Stimulated activated CD4-positive, alpha-beta T cell treated with anti-CD3 and anti-CD28 coated beads, Interleukin-2, amount 100 ng/mL, for 48 hours (primary cell): Measurements from ENCODE around the gene TIMP2.
"Not testable (repeated sequence)": the region's sequence is repeated elsewhere in the genome, so short reads cannot be mapped to it uniquely, and the experiment has no call there.

Source experiments
- DNase-seq, 2 donors: peaks; one replicate each; pipeline ENCODE4 v3.0.0-alpha.2; 2020

TIMP2 gene

GRCh38 chr17:78953356-78954350 lies 28.5 kb upstream of the TIMP2 start:
- DNase-seq = no peak

- DNase-seq = no peak
These were observed 27.5 kb upstream of the TIMP2 start for GRCh38 chr17:78952706-78953105.

- DNase-seq = no peak
These were observed 26.9 kb upstream of the TIMP2 start for GRCh38 chr17:78951967-78952551.

GRCh38 chr17:78950870-78951269 lies 25.7 kb upstream of the TIMP2 start:
- DNase-seq = no peak

GRCh38 chr17:78947235-78948149 lies 22.3 kb upstream of the TIMP2 start:
- DNase-seq = no peak

- DNase-seq = no peak
These were observed 21.4 kb upstream of the TIMP2 start for GRCh38 chr17:78946631-78947030.

- DNase-seq = no peak
These were observed 20.9 kb upstream of the TIMP2 start for GRCh38 chr17:78946131-78946530.

GRCh38 chr17:78945455-78945854 lies 20.3 kb upstream of the TIMP2 start:
- not testable (repeated sequence) for DNase-seq

GRCh38 chr17:78944956-78945355 lies 19.8 kb upstream of the TIMP2 start:
- DNase-seq = no peak

GRCh38 chr17:78944026-78944425 lies 18.8 kb upstream of the TIMP2 start:
- DNase-seq = no peak

- no peak for DNase-seq
These were observed 15.5 kb upstream of the TIMP2 start for GRCh38 chr17:78940708-78941107.

- no peak for DNase-seq
These were observed 15.1 kb upstream of the TIMP2 start for GRCh38 chr17:78940258-78940657.

GRCh38 chr17:78939615-78940014 lies 14.4 kb upstream of the TIMP2 start:
- DNase-seq = no peak

GRCh38 chr17:78937561-78937960 lies 12.4 kb upstream of the TIMP2 start:
- no peak for DNase-seq

GRCh38 chr17:78935419-78936323 lies 10.5 kb upstream of the TIMP2 start:
- DNase-seq = no peak

GRCh38 chr17:78934681-78935418 lies 9.7 kb upstream of the TIMP2 start:
- no peak for DNase-seq

GRCh38 chr17:78933959-78934568 lies 8.9 kb upstream of the TIMP2 start:
- no peak for DNase-seq

- peak in 1 of 2 donors; percentile 31 for DNase-seq
These were observed 8.1 kb upstream of the TIMP2 start for GRCh38 chr17:78933025-78933958.

- DNase-seq = no peak
These were observed 5.0 kb upstream of the TIMP2 start for GRCh38 chr17:78929908-78930775.
